K562 (cell line): ENCODE measurements around the gene FAM167B. TPM values are rescaled to one million over a fixed set of nuclear protein-coding genes. Genes with fewer than 3 reads are reported as not detected.
"Not testable (repeated sequence)": the region's sequence is repeated elsewhere in the genome, so short reads cannot be mapped to it uniquely, and the experiment has no call there.

Experiments used
- ATAC-seq: fragments of 200-7000 bp; cut with Tn5 transposase; 3 replicates; pipeline ENCODE4 v1.9.1; 2020; ENCODE audit warnings: moderate library complexity
- BruUV-seq: library from RNA; stranded (reverse); fragments of 400-500 nt; replicated peaks from 2 replicates; lab custom pipeline; 2021; lab: Mats Ljungman, UMichigan
- CTCF ChIA-PET: fragments of 300-600 bp; formaldehyde crosslinking; extraction: SDS; loops from one replicate; lab custom pipeline; 2021; ENCODE audit warnings: low intra/inter-chr PET ratio; lab: Yijun Ruan, JAX
- POLR2A ChIA-PET: fragments of 300-600, 350-650 bp; sonication (Branson Sonifier 250); formaldehyde crosslinking; extraction: SDS; loops from one replicate; lab custom pipeline; 2021; ENCODE audit warnings: antibody characterized with exemption, inconsistent platforms; lab: Yijun Ruan, JAX
- DNase-seq, 4 experiments: peaks; one replicate each; pipeline versions ENCODE4 v3.0.0 to v3.0.0-alpha.2; 2011 to 2018; ENCODE audit warnings: low spot score in 3 of 4, mixed read lengths in 3 of 4; ENCODE audit errors: extremely low read depth in 1 of 4
- FAIRE-seq: peaks from 2 replicates; lab custom pipeline; 2011; peaks lifted over from hg19 to GRCh38; lab: Jason Lieb, UNC
- H2AFZ ChIP-seq: 2 replicates; pipeline ENCODE4 v1.6.0; 2011; ENCODE audit warnings: low read depth, low read length, control low read depth, inconsistent platforms
- H3K27ac ChIP-seq: fragments of 200-600 bp; 3 replicates; pipeline ENCODE4 v1.8.0; 2011; ENCODE audit warnings: low read depth, mild to moderate bottlenecking, control low read depth, inconsistent platforms, low read length, moderate library complexity, mixed read lengths; ENCODE audit errors: extremely low read depth
- H3K27me3 ChIP-seq, 2 experiments: fragments of 300-600 bp in 1 of 2; 2 replicates in 1 of 2; 3 replicates in 1 of 2; pipeline versions ENCODE4 v1.6.0 to v1.8.0; 2011; ENCODE audit warnings: inconsistent platforms in 2 of 2, low read length in 2 of 2, mild to moderate bottlenecking in 1 of 2, mixed read lengths in 1 of 2, moderate library complexity in 1 of 2; ENCODE audit not compliant: control insufficient read depth in 2 of 2, insufficient read depth in 2 of 2
- H3K36me3 ChIP-seq: fragments of 300-600 bp; 3 replicates; pipeline ENCODE4 v1.8.0; 2011; ENCODE audit warnings: mild to moderate bottlenecking, low read length, inconsistent platforms; ENCODE audit not compliant: control insufficient read depth, insufficient read depth
- H3K4me1 ChIP-seq, 2 experiments: fragments of 200-600 bp in 1 of 2; replicated peaks in 1 of 2; 2 replicates in 1 of 2; 3 replicates in 1 of 2; pipeline versions ENCODE4 v1.5.1 to v1.8.0; 2011; ENCODE audit warnings: inconsistent platforms in 2 of 2, low read length in 2 of 2, mild to moderate bottlenecking in 1 of 2, mixed read lengths in 1 of 2, moderate library complexity in 1 of 2; ENCODE audit not compliant: control insufficient read depth in 2 of 2, insufficient read depth in 2 of 2
- H3K4me2 ChIP-seq: 2 replicates; pipeline ENCODE4 v1.6.1; 2011; ENCODE audit warnings: low read length, control low read depth, inconsistent platforms, mixed read lengths; ENCODE audit not compliant: insufficient read depth
- H3K4me3 ChIP-seq: fragments of 200-600 bp; sonication (generic), shearing (Covaris generic); 2 replicates; pipeline ENCODE4 v1.5.1; 2016; ENCODE audit warnings: control low read depth, inconsistent platforms
- H3K79me2 ChIP-seq: fragments of 200-600 bp; 3 replicates; pipeline ENCODE4 v1.8.0; 2011; ENCODE audit warnings: low read length, inconsistent platforms; ENCODE audit not compliant: control insufficient read depth, insufficient read depth
- H3K9ac ChIP-seq, 2 experiments: 2 replicates each; pipeline versions ENCODE4 v1.6.0 to v1.6.1; 2011; ENCODE audit warnings: low read depth in 2 of 2, low read length in 2 of 2, control low read depth in 1 of 2, inconsistent platforms in 1 of 2, mild to moderate bottlenecking in 1 of 2, mixed read lengths in 1 of 2; ENCODE audit not compliant: insufficient read depth in 1 of 2
- H3K9me1 ChIP-seq: one replicate; pipeline ENCODE4 v1.6.0; 2011; ENCODE audit warnings: inconsistent platforms, mild to moderate bottlenecking, low read length, moderate library complexity; ENCODE audit not compliant: control insufficient read depth, insufficient read depth
- H3K9me3 ChIP-seq: replicated peaks from 2 replicates; pipeline ENCODE4 v1.5.1; 2011; ENCODE audit warnings: low read depth, low read length, inconsistent platforms; ENCODE audit not compliant: control insufficient read depth, insufficient read depth
- H4K20me1 ChIP-seq: replicated peaks from 2 replicates; pipeline ENCODE4 v1.6.1; 2011; ENCODE audit warnings: low read length, inconsistent platforms, mixed read lengths; ENCODE audit not compliant: control insufficient read depth, insufficient read depth
- BCOR ChIP-seq: fragments of 450-650 bp; IDR thresholded peaks from 2 replicates; pipeline ENCODE4 v1.6.1; 2016
- FIP1L1 ChIP-seq: fragments of 200-400 bp; formaldehyde crosslinking; IDR thresholded peaks from 2 replicates; pipeline ENCODE4 v1.6.1; 2018; ENCODE audit warnings: mild to moderate bottlenecking, low read depth, low read length; ENCODE audit not compliant: poor library complexity, severe bottlenecking
- PCBP1 ChIP-seq: fragments of 200-400 bp; formaldehyde crosslinking; IDR thresholded peaks from 2 replicates; pipeline ENCODE4 v1.6.1; 2018; ENCODE audit warnings: mild to moderate bottlenecking, low read depth, low read length; ENCODE audit not compliant: poor library complexity, severe bottlenecking
- PPARD ChIP-seq: fragments of 250-450 bp; sonication (Bioruptor Pico); IDR thresholded peaks from 2 replicates; pipeline ENCODE4 v1.8.0; 2022; ENCODE audit warnings: inconsistent platforms, mild to moderate bottlenecking, moderate library complexity
- RBBP5 ChIP-seq: fragments of 200-600 bp; sonication (generic); IDR thresholded peaks from 2 replicates; pipeline ENCODE4 v1.6.1; 2012; ENCODE audit warnings: borderline replicate concordance, mild to moderate bottlenecking, low read length, control low read depth, inconsistent platforms; ENCODE audit not compliant: insufficient read depth, poor library complexity, severe bottlenecking
- SUPT5H ChIP-seq: fragments of 450-650 bp; IDR thresholded peaks from 2 replicates; pipeline ENCODE4 v1.6.1; 2016
- ZNF121 ChIP-seq: sonication (generic); formaldehyde crosslinking; conservative IDR thresholded peaks from 2 replicates; pipeline ENCODE4 v1.8.0; 2022; ENCODE audit warnings: missing genetic modification reagents
- WGBS: fragments of 100-300 bp; shearing (Covaris generic); methylation state at CpG from one replicate; pipeline ENCODE4 v1.1.6; 2016; ENCODE audit warnings: low coverage, mixed read lengths; ENCODE audit not compliant: insufficient coverage; ENCODE audit errors: missing lambda C conversion rate; 5-methylcytosine and 5-hydroxymethylcytosine counted together
- in situ Hi-C: fragments of 300-500 bp; cut with MboI; formaldehyde crosslinking; loops from 4 replicates; pipeline ENCODE4 v1.15.0; 2018; ENCODE audit warnings: inconsistent platforms, mixed read lengths
- intact Hi-C: fragments of 100-400 bp; cut with micrococcal nuclease; formaldehyde crosslinking; loops from 2 replicates; pipeline ENCODE4 v1.14.2; 2022
- polyA plus RNA-seq, 8 experiments: library from polyadenylated mRNA; depleted of rRNA in 4 of 8; stranded (reverse) in 5 of 8; unstranded in 3 of 8; fragments of >200 nt; fragmentation: Nextera tagmentation in 2 of 8; fragmentation: Illumina TruSeq in 1 of 8; extraction: Ambion mirVana in 2 of 8; extraction: Trizol in 1 of 8; gene quantifications; 2 replicates each; pipeline versions ENCODE4 v1.2.1 to v1.2.3, GENCODE V29; 2011 to 2014; ENCODE audit warnings: inconsistent platforms in 1 of 8, missing spikeins in 1 of 8
- total RNA-seq, 7 experiments: library from RNA; depleted of rRNA in 6 of 7; stranded (reverse); fragments of >200 nt in 6 of 7; fragmentation: Illumina TruSeq in 2 of 7; extraction: Trizol in 2 of 7; gene quantifications; 2 replicates each; pipeline versions ENCODE4 v1.2.1 to v1.2.3, GENCODE V29; 2011 to 2021; ENCODE audit warnings: low replicate concordance in 1 of 7

Gene FAM167B
- total and polyA plus RNA-seq, 9 of the 15 experiments (the other 6 are each of a cell fraction or from before 2014, with no cell fraction given) = not detected

- H3K27me3 ChIP-seq, intact Hi-C loops, CTCF ChIA-PET, H3K27ac ChIP-seq, H3K79me2 ChIP-seq, POLR2A ChIA-PET, BruUV-seq, DNase-seq, H3K4me2 ChIP-seq, H3K9me1 ChIP-seq, H3K36me3 ChIP-seq, H3K9me3 ChIP-seq, in situ Hi-C loops, H3K4me1 ChIP-seq, H3K4me3 ChIP-seq, FAIRE-seq, ATAC-seq, H3K9ac ChIP-seq, H2AFZ ChIP-seq, H4K20me1 ChIP-seq: not testable (repeated sequence)
- 0 out of 2 replicates have a peak, but pooled peaks have one; percentile 18 for TF ChIP-seq BCOR
- TF ChIP-seq ZNF121 (CRISPR knock-in tag) = peak; percentile 84
- 45% methylated on average over 8 of the region's 8 CpGs for WGBS
Measured at GRCh38 chr1:32284777-32285176, 37.8 kb downstream of the FAM167B start.

- no peak for FAIRE-seq
- H3K4me1 ChIP-seq = peaks cover under 1 to 1% of the 10 kb centered on the region in 2 experiments; a peak in 4 of 5 replicates
- H3K4me3 ChIP-seq = no peak overlapping the region
- no peaks in the 10 kb centered on the region for H3K27me3 ChIP-seq
- H3K4me2 ChIP-seq = no peak overlapping the region
- no peaks in the 10 kb centered on the region for H4K20me1 ChIP-seq
- WGBS = 39% methylated on average over 3 of the region's 3 CpGs
- H3K79me2 ChIP-seq = no peaks in the 10 kb centered on the region
- no peak overlapping the region for H3K27ac ChIP-seq
- ATAC-seq = no peak
- ChIA-PET CTCF (no interaction called here), POLR2A (no interaction called here)
- DNase-seq = no peak
- intact Hi-C loops (no loop called here), in situ Hi-C loops (no loop called here)
- no TSS peak for BruUV-seq
- H3K36me3 ChIP-seq = no peaks in the 10 kb centered on the region
- H2AFZ ChIP-seq = peak overlapping the region; percentile 37
- no peaks in the 10 kb centered on the region for H3K9me3 ChIP-seq
- no peak overlapping the region for H3K9ac ChIP-seq
- no peaks in the 10 kb centered on the region for H3K9me1 ChIP-seq
- TF ChIP-seq RBBP5 (no peak), SUPT5H (no peak), FIP1L1 (no peak), PCBP1 (no peak), PPARD (no peak)
Measured at GRCh38 chr1:32285658-32286057, 38.6 kb downstream of the FAM167B start.
